HG03196 (cell line): Measurements from ENCODE around the gene MAPKAPK2.

ENCODE experiments used
- ATAC-seq: cut with Tn5 transposase; IDR thresholded peaks from one replicate; pipeline ENCODE4 v1.9.1; 2021; ENCODE audit not compliant: unreplicated experiment

Gene MAPKAPK2

GRCh38 chr1:206660136-206660535 lies 24.6 kb upstream of the MAPKAPK2 start:
- ATAC-seq: no peak

GRCh38 chr1:206661161-206661820 lies 23.4 kb upstream of the MAPKAPK2 start:
- ATAC-seq: no peak

- no peak for ATAC-seq
Observed at GRCh38 chr1:206662396-206663092, 22.2 kb upstream of the MAPKAPK2 start.

- no peak for ATAC-seq
Observed at GRCh38 chr1:206663362-206663761, 21.3 kb upstream of the MAPKAPK2 start.

- no peak for ATAC-seq
Observed at GRCh38 chr1:206663832-206664652, 20.7 kb upstream of the MAPKAPK2 start.

- no peak for ATAC-seq
Observed at GRCh38 chr1:206664740-206665139, 20.0 kb upstream of the MAPKAPK2 start.

GRCh38 chr1:206666031-206666561 lies 18.6 kb upstream of the MAPKAPK2 start:
- no peak for ATAC-seq

GRCh38 chr1:206666954-206667665 lies 17.6 kb upstream of the MAPKAPK2 start:
- ATAC-seq: no peak

GRCh38 chr1:206668351-206668750 lies 16.4 kb upstream of the MAPKAPK2 start:
- ATAC-seq: no peak

GRCh38 chr1:206668874-206669410 lies 15.8 kb upstream of the MAPKAPK2 start:
- no peak for ATAC-seq

GRCh38 chr1:206672011-206672688 lies 12.6 kb upstream of the MAPKAPK2 start:
- ATAC-seq: no peak

GRCh38 chr1:206672844-206673758 lies 11.6 kb upstream of the MAPKAPK2 start:
- no peak for ATAC-seq

GRCh38 chr1:206674236-206674635 lies 10.5 kb upstream of the MAPKAPK2 start:
- ATAC-seq: no peak

- ATAC-seq: no peak
Observed at GRCh38 chr1:206674745-206675175, 9.9 kb upstream of the MAPKAPK2 start.

GRCh38 chr1:206676499-206676898 lies 8.2 kb upstream of the MAPKAPK2 start:
- ATAC-seq: no peak

- ATAC-seq: no peak
Observed at GRCh38 chr1:206678490-206678889, 6.2 kb upstream of the MAPKAPK2 start.

GRCh38 chr1:206679738-206680211 lies 4.9 kb upstream of the MAPKAPK2 start:
- ATAC-seq: peak; percentile 82

GRCh38 chr1:206680279-206680678 lies 4.4 kb upstream of the MAPKAPK2 start:
- ATAC-seq: no peak

GRCh38 chr1:206681359-206681758 lies 3.3 kb upstream of the MAPKAPK2 start:
- no peak for ATAC-seq
